CD4-positive, alpha-beta T cell (primary cell): Measurements from ENCODE around the gene COL28A1. TPM values are rescaled to one million over a fixed set of nuclear protein-coding genes. Genes with fewer than 3 reads are reported as not detected.

Experiments used
- ATAC-seq: fragments of 200-7000 bp; cut with Tn5 transposase; one replicate; pipeline ENCODE4 v1.10.0; 2022; ENCODE audit warnings: mild to moderate bottlenecking; ENCODE audit not compliant: poor library complexity
- CTCF ChIA-PET: fragments of 350-600 bp; sonication (Branson Sonifier 250); formaldehyde crosslinking; loops from one replicate; lab custom pipeline; 2021; ENCODE audit warnings: antibody characterized with exemption, inconsistent platforms; lab: Charles Lee
- POLR2A ChIA-PET: fragments of 350-600 bp; sonication (Branson Sonifier 250); formaldehyde crosslinking; loops from one replicate; lab custom pipeline; 2021; ENCODE audit warnings: antibody characterized with exemption, inconsistent platforms; lab: Charles Lee
- DNase-seq, 14 experiments: peaks; one replicate each; pipeline ENCODE4 v3.0.0-alpha.2; 2013 to 2020; ENCODE audit warnings: mixed read lengths in 2 of 14
- H3K27ac ChIP-seq, 2 donors: one replicate each; pipeline versions ENCODE4 v1.5.1 to v1.7.0; 2013; ENCODE audit warnings: low read length in 2 of 2, low read depth in 1 of 2, mild to moderate bottlenecking in 1 of 2
- H3K27me3 ChIP-seq, 2 experiments: 1 replicate in 1 of 2; 2 replicates in 1 of 2; pipeline versions ENCODE4 v1.6.1 to v1.7.0; 2013; ENCODE audit warnings: low read length in 2 of 2, control low read depth in 1 of 2, mild to moderate bottlenecking in 1 of 2, moderate library complexity in 1 of 2; ENCODE audit not compliant: insufficient read depth in 2 of 2, control insufficient read depth in 1 of 2
- H3K36me3 ChIP-seq: one replicate; pipeline ENCODE4 v1.6.1; 2013; ENCODE audit warnings: low read length, control low read depth; ENCODE audit not compliant: insufficient read depth
- H3K4me1 ChIP-seq: one replicate; pipeline ENCODE4 v1.6.1; 2013; ENCODE audit warnings: low read length, control low read depth; ENCODE audit not compliant: insufficient read depth
- H3K4me3 ChIP-seq: one replicate; pipeline ENCODE4 v1.5.1; 2013; ENCODE audit warnings: mild to moderate bottlenecking, low read length, moderate library complexity
- H3K9me3 ChIP-seq, 2 experiments: 1 replicate in 1 of 2; 2 replicates in 1 of 2; pipeline versions ENCODE4 v1.6.1 to v1.7.0; 2013; ENCODE audit warnings: low read length in 2 of 2, mild to moderate bottlenecking in 2 of 2, control low read depth in 1 of 2, moderate library complexity in 1 of 2; ENCODE audit not compliant: control insufficient read depth in 1 of 2, insufficient read depth in 1 of 2
- H3K27ac Mint-ChIP-seq: one replicate; pipeline ENCODE4 v1.8.0; 2020; ENCODE audit warnings: mixed read lengths
- H3K27me3 Mint-ChIP-seq: one replicate; pipeline ENCODE4 v1.8.0; 2021; ENCODE audit warnings: mixed read lengths
- H3K36me3 Mint-ChIP-seq: one replicate; pipeline ENCODE4 v1.8.0; 2021; ENCODE audit warnings: low read depth, mixed read lengths
- H3K4me1 Mint-ChIP-seq: one replicate; pipeline ENCODE4 v1.8.0; 2021; ENCODE audit warnings: low read depth, mixed read lengths
- H3K4me3 Mint-ChIP-seq: one replicate; pipeline ENCODE4 v1.8.0; 2020; ENCODE audit warnings: mild to moderate bottlenecking, mixed read lengths
- H3K9me3 Mint-ChIP-seq: one replicate; pipeline ENCODE4 v1.8.0; 2020; ENCODE audit warnings: mixed read lengths
- CTCF ChIP-seq: fragments of 200-600 bp; IDR thresholded peaks from one replicate; pipeline ENCODE4 v1.8.0; 2022; ENCODE audit warnings: antibody characterized with exemption, mild to moderate bottlenecking
- intact Hi-C, 2 experiments: fragments of 100-400 bp; cut with DNase I in 1 of 2; cut with micrococcal nuclease in 1 of 2; formaldehyde crosslinking; loops; one replicate each; pipeline versions ENCODE4 v1.15.1 to v1.9.0; 2023 to 2025; cut with DNase I, micrococcal nuclease
- total RNA-seq, 174 experiments: library from RNA in 2 of 174; stranded (reverse) in 2 of 174; gene quantifications; one replicate each; pipeline ENCODE4 v1.2.3 and lab custom pipeline; 2021 to 2026

COL28A1 gene
- total RNA-seq, 2 experiments from 2014 or later, result 0.22 TPM; not detected in 1

- peaks cover 13% of the 10 kb centered on the region for H3K4me1 Mint-ChIP-seq
- H3K4me1 ChIP-seq, result peaks cover 8% of the 10 kb centered on the region
- intact Hi-C loops, result no loop called here
- H3K4me3 Mint-ChIP-seq, result no peak overlapping the region
- H3K27me3 ChIP-seq, result no peaks in the 10 kb centered on the region
- ATAC-seq (peak; percentile 80), DNase-seq (peak in 3 of 14 experiments; percentile 26 to 47 (median 35))
- no peaks in the 10 kb centered on the region for H3K36me3 Mint-ChIP-seq
- TF ChIP-seq CTCF, result no peak
- H3K36me3 ChIP-seq, result no peaks in the 10 kb centered on the region
- H3K4me3 ChIP-seq, result no peak overlapping the region
- H3K9me3 Mint-ChIP-seq, result no peaks in the 10 kb centered on the region
- no peak overlapping the region for H3K27ac ChIP-seq
- H3K27ac Mint-ChIP-seq, result peak overlapping the region; percentile 22
- ChIA-PET CTCF (interaction anchor here (0.9 kb wide), 2 partner anchors 18 to 313 kb away, joined by 3 to 4 read pairs; no protein-coding TSS in a partner anchor), POLR2A (interaction anchor here (0.7 to 1.1 kb wide), 4 partner anchors 18 to 234 kb away, joined by 3 read pairs; no protein-coding TSS in a partner anchor)
- H3K27me3 Mint-ChIP-seq, result peaks cover 4% of the 10 kb centered on the region
- no peaks in the 10 kb centered on the region for H3K9me3 ChIP-seq
Measured at GRCh38 chr7:7416031-7416858, 119.4 kb downstream of the COL28A1 start.

GRCh38 chr7:7414791-7415603 is 120.7 kb downstream of the COL28A1 start:
- Histone ChIP-seq H3K27me3 (no peaks in the 10 kb centered on the region), H3K4me1 (peaks cover 8% of the 10 kb centered on the region), H3K4me3 (no peak overlapping the region), H3K36me3 (no peaks in the 10 kb centered on the region), H3K27ac (no peak overlapping the region), H3K9me3 (no peaks in the 10 kb centered on the region)
- CTCF ChIA-PET, result no interaction called here
- Mint-ChIP-seq H3K27ac (no peak overlapping the region), H3K27me3 (peaks cover 4% of the 10 kb centered on the region), H3K9me3 (no peaks in the 10 kb centered on the region), H3K4me1 (peaks cover 13% of the 10 kb centered on the region), H3K4me3 (no peak overlapping the region), H3K36me3 (no peaks in the 10 kb centered on the region)
- intact Hi-C loops, result no loop called here
- POLR2A ChIA-PET, result no interaction called here
- ATAC-seq (no peak), DNase-seq (no peak)
- no peak for TF ChIP-seq CTCF

- Mint-ChIP-seq H3K27me3 (peaks cover 8% of the 10 kb centered on the region), H3K4me1 (peaks cover 10% of the 10 kb centered on the region), H3K27ac (no peak overlapping the region), H3K9me3 (peaks cover 5% of the 10 kb centered on the region), H3K4me3 (no peak overlapping the region), H3K36me3 (no peaks in the 10 kb centered on the region)
- no peak for ATAC-seq
- TF ChIP-seq CTCF, result no peak
- intact Hi-C loops, result no loop called here
- H3K27ac ChIP-seq, result no peak overlapping the region
- no peak overlapping the region for H3K4me3 ChIP-seq
- no peak for DNase-seq
- H3K4me1 ChIP-seq, result no peaks in the 10 kb centered on the region
- ChIA-PET POLR2A (no interaction called here), CTCF (no interaction called here)
- H3K27me3 ChIP-seq, result no peaks in the 10 kb centered on the region
- no peaks in the 10 kb centered on the region for H3K9me3 ChIP-seq
- H3K36me3 ChIP-seq, result no peaks in the 10 kb centered on the region
Measured at GRCh38 chr7:7408001-7408770, 127.5 kb downstream of the COL28A1 start.
